ENCODE results near the gene PHOSPHO2. TPM values are rescaled to one million over a fixed set of nuclear protein-coding genes. Genes with fewer than 3 reads are reported as not detected.

PHOSPHO2 gene
- total RNA-seq, 4 donors from 2014 or later: 3.5 to 5.6 (median 4.4) TPM

- Histone ChIP-seq H3K4me3 (no peak overlapping the region), H3K27ac (no peak overlapping the region), H3K27me3 (no peaks in the 10 kb centered on the region), H3K9me3 (no peaks in the 10 kb centered on the region), H3K36me3 (no peaks in the 10 kb centered on the region), H3K4me1 (no peaks in the 10 kb centered on the region)
- TF ChIP-seq POLR2AphosphoS5 (IDR thresholded peaks at IDR 0.05) (no peak), EP300 (IDR thresholded peaks at IDR 0.05) (no peak), POLR2A (IDR thresholded peaks at IDR 0.05) (no peak)
- TF ChIP-seq, protein P1, sequence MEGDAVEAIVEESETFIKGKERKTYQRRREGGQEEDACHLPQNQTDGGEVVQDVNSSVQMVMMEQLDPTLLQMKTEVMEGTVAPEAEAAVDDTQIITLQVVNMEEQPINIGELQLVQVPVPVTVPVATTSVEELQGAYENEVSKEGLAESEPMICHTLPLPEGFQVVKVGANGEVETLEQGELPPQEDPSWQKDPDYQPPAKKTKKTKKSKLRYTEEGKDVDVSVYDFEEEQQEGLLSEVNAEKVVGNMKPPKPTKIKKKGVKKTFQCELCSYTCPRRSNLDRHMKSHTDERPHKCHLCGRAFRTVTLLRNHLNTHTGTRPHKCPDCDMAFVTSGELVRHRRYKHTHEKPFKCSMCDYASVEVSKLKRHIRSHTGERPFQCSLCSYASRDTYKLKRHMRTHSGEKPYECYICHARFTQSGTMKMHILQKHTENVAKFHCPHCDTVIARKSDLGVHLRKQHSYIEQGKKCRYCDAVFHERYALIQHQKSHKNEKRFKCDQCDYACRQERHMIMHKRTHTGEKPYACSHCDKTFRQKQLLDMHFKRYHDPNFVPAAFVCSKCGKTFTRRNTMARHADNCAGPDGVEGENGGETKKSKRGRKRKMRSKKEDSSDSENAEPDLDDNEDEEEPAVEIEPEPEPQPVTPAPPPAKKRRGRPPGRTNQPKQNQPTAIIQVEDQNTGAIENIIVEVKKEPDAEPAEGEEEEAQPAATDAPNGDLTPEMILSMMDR (IDR thresholded peaks at IDR 0.05): no peak
- no peak for DNase-seq (ENCODE audit: low spot score in 2 of 2)
- WGBS: 81% methylated on average over 6 of the region's 6 CpGs
Measured at GRCh38 chr2:169672406-169672805, 21.9 kb upstream of the PHOSPHO2 start.

GRCh38 chr2:169673106-169673505 lies 21.2 kb upstream of the PHOSPHO2 start:
- Histone ChIP-seq H3K4me3 (no peak overlapping the region), H3K27ac (no peak overlapping the region), H3K36me3 (no peaks in the 10 kb centered on the region), H3K27me3 (no peaks in the 10 kb centered on the region), H3K9me3 (no peaks in the 10 kb centered on the region), H3K4me1 (no peaks in the 10 kb centered on the region)
- TF ChIP-seq POLR2A (IDR thresholded peaks at IDR 0.05) (no peak), EP300 (IDR thresholded peaks at IDR 0.05) (no peak), POLR2AphosphoS5 (IDR thresholded peaks at IDR 0.05) (no peak)
- TF ChIP-seq, protein P1 (IDR thresholded peaks at IDR 0.05): no peak
- WGBS: 73% methylated on average over 3 of the region's 3 CpGs
- no peak for DNase-seq (ENCODE audit: low spot score in 2 of 2)

DNA sequence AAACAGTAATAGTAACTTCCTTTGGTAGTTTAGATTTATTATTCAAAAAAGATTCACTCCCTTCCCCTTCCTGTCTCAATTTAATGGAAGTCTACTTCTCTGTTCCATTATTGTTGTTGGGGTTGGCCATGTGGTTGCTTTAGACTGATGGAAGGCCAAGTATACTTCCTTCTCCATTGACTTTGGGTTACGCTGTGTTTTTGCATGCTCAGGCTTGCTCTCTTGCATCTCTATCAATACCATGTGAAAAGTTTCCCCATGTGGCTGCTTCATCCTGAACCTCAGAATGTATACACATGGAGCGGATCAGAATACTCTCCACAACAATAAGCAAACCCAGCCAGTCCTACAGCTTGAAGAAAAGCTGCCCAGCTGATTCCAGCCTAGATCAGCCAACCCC lies 20.3 kb upstream of the PHOSPHO2 start:
- Histone ChIP-seq H3K4me3 (no peak overlapping the region), H3K36me3 (no peaks in the 10 kb centered on the region), H3K27ac (no peak overlapping the region), H3K4me1 (no peaks in the 10 kb centered on the region), H3K27me3 (no peaks in the 10 kb centered on the region), H3K9me3 (no peaks in the 10 kb centered on the region)
- TF ChIP-seq EP300 (IDR thresholded peaks at IDR 0.05) (no peak), POLR2A (IDR thresholded peaks at IDR 0.05) (no peak), POLR2AphosphoS5 (IDR thresholded peaks at IDR 0.05) (no peak)
- TF ChIP-seq, protein P1 (IDR thresholded peaks at IDR 0.05): no peak
- no peak for DNase-seq (ENCODE audit: low spot score in 2 of 2)
- WGBS: 68% methylated on average over 2 of the region's 2 CpGs

DNA sequence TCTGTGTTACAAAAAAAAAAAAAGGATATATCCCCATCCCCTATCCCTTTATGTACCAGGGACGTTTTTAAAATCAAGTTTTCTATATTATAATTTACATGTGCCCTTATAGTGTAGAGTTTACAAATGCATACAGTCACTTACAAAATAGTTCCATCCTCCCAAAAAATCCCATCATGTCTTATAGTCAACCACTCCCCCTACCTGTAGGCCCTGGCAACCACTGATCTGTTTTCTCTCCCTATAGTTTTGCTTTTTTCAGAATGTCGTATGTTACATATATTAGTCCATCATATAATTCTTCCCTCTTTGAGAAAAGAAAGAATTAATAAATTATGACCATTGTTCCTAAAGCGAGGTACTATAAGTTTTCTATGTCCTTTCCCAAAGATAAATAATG lies 17.9 kb upstream of the PHOSPHO2 start:
- no peak for TF ChIP-seq POLR2AphosphoS5 (IDR thresholded peaks at IDR 0.05)
- TF ChIP-seq EP300 (IDR thresholded peaks at IDR 0.05): no peak
- TF ChIP-seq POLR2A (IDR thresholded peaks at IDR 0.05): no peak
- TF ChIP-seq, protein P1 (IDR thresholded peaks at IDR 0.05): no peak
- Histone ChIP-seq H3K4me3 (no peak overlapping the region), H3K9me3 (no peaks in the 10 kb centered on the region), H3K36me3 (no peaks in the 10 kb centered on the region), H3K4me1 (no peaks in the 10 kb centered on the region), H3K27me3 (no peaks in the 10 kb centered on the region), H3K27ac (no peak overlapping the region)
- 63% methylated on average over 3 of the region's 3 CpGs for WGBS
- no peak for DNase-seq (ENCODE audit: low spot score in 2 of 2)

- no peak overlapping the region for H3K4me3 ChIP-seq
- 87% methylated on average over 6 of the region's 6 CpGs for WGBS
- H3K9me3 ChIP-seq: no peaks in the 10 kb centered on the region
- H3K27ac ChIP-seq: no peak overlapping the region
- DNase-seq (ENCODE audit: low spot score in 2 of 2): no peak
- H3K4me1 ChIP-seq: no peaks in the 10 kb centered on the region
- no peaks in the 10 kb centered on the region for H3K36me3 ChIP-seq
- no peak for TF ChIP-seq EP300 (IDR thresholded peaks at IDR 0.05)
- no peak for TF ChIP-seq POLR2AphosphoS5 (IDR thresholded peaks at IDR 0.05)
- TF ChIP-seq, protein P1 (IDR thresholded peaks at IDR 0.05): no peak
- TF ChIP-seq POLR2A (IDR thresholded peaks at IDR 0.05): no peak
- no peaks in the 10 kb centered on the region for H3K27me3 ChIP-seq
Measured at GRCh38 chr2:169676850-169677249, 17.4 kb upstream of the PHOSPHO2 start.

Measured in suprapubic skin (tissue), 4 donors.